IPS-15b (cell line): ENCODE data around the gene CCNL1.
A peak's percentile ranks its signal among the peaks of the same experiment; 100 is the strongest.

Experiments used
- H3K27me3 ChIP-seq: one replicate; pipeline ENCODE4 v1.6.1; 2013; ENCODE audit warnings: low read length; ENCODE audit not compliant: control insufficient read depth, insufficient read depth
- H3K36me3 ChIP-seq: one replicate; pipeline ENCODE4 v1.6.1; 2013; ENCODE audit warnings: low read length; ENCODE audit not compliant: control insufficient read depth, insufficient read depth
- H3K4me1 ChIP-seq: one replicate; pipeline ENCODE4 v1.6.1; 2013; ENCODE audit warnings: mild to moderate bottlenecking, low read length; ENCODE audit not compliant: control insufficient read depth, insufficient read depth
- H3K4me3 ChIP-seq: one replicate; pipeline ENCODE4 v1.5.1; 2013; ENCODE audit warnings: low read depth, low read length
- H3K9ac ChIP-seq: one replicate; pipeline ENCODE4 v1.6.1; 2013; ENCODE audit warnings: low read depth, mild to moderate bottlenecking, low read length
- H3K9me3 ChIP-seq: one replicate; pipeline ENCODE4 v1.6.1; 2013; ENCODE audit warnings: mild to moderate bottlenecking, low read length; ENCODE audit not compliant: control insufficient read depth, insufficient read depth

CCNL1 gene

DNA sequence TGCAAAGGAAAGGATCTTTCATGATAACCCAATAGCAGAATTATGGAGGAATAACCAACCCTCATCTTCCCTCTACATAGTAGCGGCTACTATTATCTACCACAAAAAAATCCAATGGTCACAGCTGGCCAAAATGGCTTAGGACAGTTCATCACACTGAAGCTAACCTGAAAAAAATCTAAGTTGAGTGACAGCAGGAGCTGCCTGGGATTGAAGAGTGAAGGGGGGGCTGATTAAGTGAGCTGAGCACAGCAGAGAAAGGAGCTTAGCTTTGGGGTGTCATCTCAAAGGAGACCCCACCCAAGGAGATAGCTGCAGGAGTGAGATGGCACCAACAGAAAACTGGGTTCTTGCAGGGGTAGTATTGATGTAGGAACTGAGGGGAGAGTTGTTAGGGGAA, 33.6 kb downstream of the CCNL1 start:
- H3K9ac ChIP-seq = no peak overlapping the region
- peaks cover 6% of the 10 kb centered on the region for H3K27me3 ChIP-seq
- H3K4me3 ChIP-seq = no peak overlapping the region
- H3K9me3 ChIP-seq = no peaks in the 10 kb centered on the region
- H3K4me1 ChIP-seq = peaks cover 13% of the 10 kb centered on the region
- H3K36me3 ChIP-seq = no peaks in the 10 kb centered on the region

DNA sequence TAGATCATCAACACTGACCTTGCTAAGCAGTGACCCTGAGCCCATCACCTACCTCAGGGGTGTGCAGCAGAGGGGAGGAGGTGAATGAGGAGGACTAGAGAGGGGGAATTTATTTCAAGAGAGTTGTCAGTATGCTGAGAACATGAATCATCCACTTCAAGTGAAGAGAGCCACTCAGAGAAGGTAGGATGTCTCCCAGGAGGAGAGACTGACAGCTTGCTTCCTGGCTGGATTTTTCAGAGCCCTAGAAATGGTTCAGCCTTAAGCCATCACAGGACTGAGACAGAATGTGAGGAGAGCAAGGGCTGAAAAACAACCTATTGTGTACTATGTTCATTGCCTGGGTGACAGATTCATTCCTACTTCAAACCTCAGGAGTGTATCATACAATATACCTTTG, 34.8 kb downstream of the CCNL1 start:
- Histone ChIP-seq H3K27me3 (peaks cover 6% of the 10 kb centered on the region), H3K36me3 (no peaks in the 10 kb centered on the region), H3K4me1 (peaks cover 10% of the 10 kb centered on the region), H3K9me3 (no peaks in the 10 kb centered on the region), H3K9ac (no peak overlapping the region), H3K4me3 (no peak overlapping the region)

DNA sequence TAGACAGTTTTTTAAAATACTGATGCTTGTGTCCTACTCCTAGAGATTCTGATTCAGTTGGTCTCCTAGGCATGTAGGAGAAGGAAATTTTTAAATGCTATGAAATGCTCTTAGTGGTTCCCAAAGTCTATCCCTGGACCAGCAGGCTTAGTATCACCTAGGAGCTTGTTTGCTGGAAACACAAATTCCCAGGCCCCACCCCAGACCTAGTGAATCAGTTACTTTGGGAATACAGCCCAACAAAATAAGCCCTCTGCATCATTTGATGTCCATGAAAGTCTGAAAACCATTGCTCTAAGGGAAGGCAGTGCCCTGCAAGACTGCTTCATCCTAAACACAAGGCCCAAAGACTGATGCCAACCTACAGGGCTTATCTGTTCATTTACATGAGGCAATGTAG, 36.3 kb downstream of the CCNL1 start:
- H3K4me3 ChIP-seq = no peak overlapping the region
- no peaks in the 10 kb centered on the region for H3K4me1 ChIP-seq
- H3K9me3 ChIP-seq = no peaks in the 10 kb centered on the region
- H3K27me3 ChIP-seq = peaks cover under 1% of the 10 kb centered on the region
- no peaks in the 10 kb centered on the region for H3K36me3 ChIP-seq
- peak overlapping the region; percentile 47 for H3K9ac ChIP-seq

DNA sequence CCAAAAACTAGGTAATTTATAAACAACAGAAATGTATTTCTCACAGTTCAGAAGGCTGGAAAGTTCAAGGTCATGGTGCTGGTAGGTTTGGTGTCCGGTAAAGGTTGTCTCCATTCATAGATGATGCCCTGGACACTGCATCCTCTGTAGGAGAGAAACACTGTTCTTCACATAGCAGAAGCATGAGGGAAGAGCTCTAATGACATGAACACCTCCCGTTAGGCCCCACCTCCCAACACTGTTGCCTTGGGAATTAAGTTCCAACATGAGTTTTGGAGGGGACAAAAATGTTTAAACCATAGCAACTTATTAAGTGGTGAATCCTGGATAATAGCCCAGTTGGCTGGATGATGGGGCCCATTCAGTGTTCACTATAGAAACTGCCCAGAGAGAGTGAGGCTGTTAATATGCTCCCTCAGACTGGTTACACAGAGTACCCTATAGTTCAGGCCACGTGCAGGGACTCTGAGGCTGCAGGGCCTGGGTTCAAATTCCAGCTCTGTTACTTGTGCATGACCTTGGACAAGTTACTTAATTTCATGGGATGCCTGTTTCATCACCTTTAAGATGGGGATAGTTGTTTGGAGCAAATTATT, 37.0 kb downstream of the CCNL1 start:
- Histone ChIP-seq H3K9ac (no peak overlapping the region), H3K36me3 (no peaks in the 10 kb centered on the region), H3K27me3 (no peaks in the 10 kb centered on the region), H3K4me3 (no peak overlapping the region), H3K4me1 (no peaks in the 10 kb centered on the region), H3K9me3 (no peaks in the 10 kb centered on the region)

DNA sequence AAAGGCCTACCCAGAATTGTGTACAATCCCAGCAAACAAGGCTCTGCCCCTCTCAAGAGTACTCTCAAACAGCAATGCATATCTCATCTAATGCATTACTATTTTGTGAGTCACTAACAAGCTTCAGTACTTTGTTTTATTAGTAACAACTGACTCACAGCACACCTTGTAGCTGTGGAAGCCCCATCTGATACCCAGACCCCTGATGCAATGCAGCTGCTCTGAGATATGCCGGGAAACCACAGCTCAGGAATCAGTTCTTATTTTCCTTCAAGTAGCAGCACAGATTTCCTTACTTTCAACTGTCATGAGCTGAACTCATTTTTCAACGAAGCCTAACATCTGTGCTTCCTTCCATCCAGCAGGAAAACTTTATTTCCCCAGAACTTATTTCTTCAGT, 37.8 kb downstream of the CCNL1 start:
- H3K9me3 ChIP-seq = no peaks in the 10 kb centered on the region
- no peak overlapping the region for H3K4me3 ChIP-seq
- H3K9ac ChIP-seq = no peak overlapping the region
- H3K36me3 ChIP-seq = no peaks in the 10 kb centered on the region
- H3K4me1 ChIP-seq = no peaks in the 10 kb centered on the region
- H3K27me3 ChIP-seq = no peaks in the 10 kb centered on the region

DNA sequence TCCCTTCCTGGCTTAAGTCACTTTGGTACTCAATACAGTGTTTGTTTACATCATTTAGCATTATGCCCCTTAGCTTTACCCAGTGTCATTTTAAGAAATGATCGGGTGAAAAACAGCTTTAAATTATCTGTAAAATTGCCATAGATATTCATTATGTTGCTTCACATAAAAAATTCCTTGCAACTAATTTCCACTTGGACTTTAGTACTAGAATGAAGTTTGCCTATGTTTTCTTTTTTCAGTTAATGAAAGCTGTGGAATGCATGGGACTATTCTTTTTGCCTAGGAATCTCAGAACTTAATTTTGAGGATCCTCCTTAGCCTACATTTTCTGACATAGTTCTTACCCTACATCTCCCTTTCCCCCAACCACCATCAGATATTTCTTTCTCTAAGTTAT, 38.4 kb downstream of the CCNL1 start:
- Histone ChIP-seq H3K9ac (no peak overlapping the region), H3K27me3 (no peaks in the 10 kb centered on the region), H3K9me3 (no peaks in the 10 kb centered on the region), H3K4me3 (no peak overlapping the region), H3K36me3 (no peaks in the 10 kb centered on the region), H3K4me1 (no peaks in the 10 kb centered on the region)

DNA sequence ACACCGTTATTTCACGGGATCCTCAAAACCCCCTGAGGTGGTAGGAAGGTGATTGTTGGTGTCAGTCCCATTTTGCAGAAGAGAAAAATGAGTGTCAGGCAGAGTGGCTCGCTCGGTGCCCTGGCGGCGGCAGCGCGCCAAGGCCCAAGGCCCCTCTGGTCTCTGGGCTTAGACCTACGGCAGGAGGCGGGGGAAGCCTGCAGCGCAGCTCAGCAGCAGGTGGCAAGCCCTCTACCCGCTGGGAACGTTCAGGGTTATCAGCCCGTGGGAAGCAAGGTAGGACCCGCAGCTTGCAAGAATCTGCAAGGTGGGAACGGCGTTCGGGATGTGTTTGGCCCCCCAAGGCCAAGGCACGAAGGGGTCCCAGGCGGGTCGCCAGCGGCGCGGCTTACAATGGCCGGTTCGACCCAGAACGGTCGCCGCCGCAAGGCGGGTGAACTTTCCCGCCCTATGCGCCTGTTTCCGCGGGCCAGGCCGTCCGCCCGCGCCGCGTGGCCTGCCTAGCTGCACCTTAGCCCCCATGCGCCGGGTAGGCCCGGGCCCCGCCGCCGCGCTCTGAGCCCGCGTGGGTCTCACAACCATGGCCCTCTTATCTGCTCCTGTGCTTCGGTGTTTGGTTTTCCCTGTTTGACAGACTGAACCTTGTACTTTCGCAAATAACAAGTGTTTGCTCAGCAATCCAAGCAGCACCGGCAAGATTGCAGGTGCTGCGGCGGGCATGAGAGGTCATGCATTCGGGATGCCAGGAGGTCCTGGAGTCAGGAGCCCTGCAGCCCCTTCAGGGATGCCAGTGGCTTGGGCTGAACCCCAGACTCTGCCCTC, 39.7 kb downstream of the CCNL1 start:
- no peak overlapping the region for H3K4me3 ChIP-seq
- no peak overlapping the region for H3K9ac ChIP-seq

DNA sequence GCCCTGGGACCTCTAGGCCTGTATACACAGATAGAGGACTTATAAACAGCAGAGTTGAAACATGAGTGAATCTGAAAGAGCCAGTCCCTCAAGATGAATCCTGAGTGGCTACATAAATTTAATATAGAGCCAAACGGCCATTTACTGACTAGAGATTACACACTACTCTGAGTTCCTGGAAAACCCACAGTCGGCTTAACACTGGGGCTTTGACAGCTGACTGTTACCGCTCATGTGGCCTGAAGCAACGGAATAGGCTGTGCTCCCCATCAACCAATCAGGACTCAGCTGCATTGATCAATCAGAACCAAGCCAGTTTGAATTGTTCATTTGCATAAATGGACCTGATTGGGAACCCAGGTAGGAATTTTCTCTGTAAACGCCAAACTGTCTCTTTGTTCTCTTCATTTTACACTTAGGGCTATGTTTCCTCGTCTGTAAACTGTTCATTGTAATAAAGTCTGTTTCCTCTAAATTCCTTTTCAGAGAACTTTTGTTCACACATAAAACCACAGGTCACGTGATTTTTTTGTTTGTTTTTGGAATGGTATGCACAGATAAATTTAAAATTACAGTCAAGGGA, 40.5 kb downstream of the CCNL1 start:
- Histone ChIP-seq H3K36me3 (no peaks in the 10 kb centered on the region), H3K4me1 (peaks cover 3% of the 10 kb centered on the region), H3K9me3 (no peaks in the 10 kb centered on the region), H3K9ac (no peak overlapping the region), H3K27me3 (no peaks in the 10 kb centered on the region), H3K4me3 (no peak overlapping the region)

More for the DNA sequence above, 39.7 kb downstream of the CCNL1 start:
- Histone ChIP-seq H3K9me3 (no peaks in the 10 kb centered on the region), H3K27me3 (no peaks in the 10 kb centered on the region), H3K4me1 (peaks cover 2% of the 10 kb centered on the region), H3K36me3 (no peaks in the 10 kb centered on the region)

DNA sequence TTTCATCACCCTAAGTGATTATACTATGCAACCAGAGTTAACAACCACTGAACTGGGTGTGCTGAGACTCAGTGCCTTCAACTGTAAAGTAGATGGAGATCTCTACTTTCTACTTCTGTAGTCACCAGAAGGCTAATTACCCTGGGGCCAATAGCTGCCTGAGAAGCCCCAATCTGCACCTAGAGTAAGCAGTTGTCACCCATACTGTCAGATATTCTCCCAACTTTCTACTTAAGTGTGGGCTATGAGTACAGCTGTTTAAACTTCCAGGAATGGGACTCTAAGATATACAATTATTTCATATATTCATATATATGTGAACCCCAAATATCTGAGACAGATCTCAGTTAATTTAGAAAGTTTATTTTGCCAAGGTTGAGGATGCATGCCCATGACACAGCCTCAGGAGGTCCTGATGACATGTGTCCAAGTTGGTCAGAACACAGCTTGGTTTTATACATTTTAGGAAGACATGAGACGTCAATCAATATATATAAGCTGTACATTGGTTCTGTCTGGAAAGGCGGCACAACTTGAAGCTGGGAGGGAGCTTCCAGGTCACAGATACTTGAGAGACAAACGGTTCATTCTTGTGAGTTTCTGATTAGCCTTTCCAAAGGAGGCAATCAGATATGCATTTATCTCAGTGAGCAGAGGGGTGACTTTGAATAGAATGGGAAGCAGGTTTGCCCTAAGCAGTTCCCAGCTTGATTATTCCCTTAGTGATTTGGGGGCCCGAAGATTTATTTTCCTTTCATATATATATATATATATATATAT, 41.9 kb downstream of the CCNL1 start:
- H3K36me3 ChIP-seq = no peaks in the 10 kb centered on the region
- H3K27me3 ChIP-seq = no peaks in the 10 kb centered on the region
- H3K9me3 ChIP-seq = no peaks in the 10 kb centered on the region
- peaks cover 3% of the 10 kb centered on the region for H3K4me1 ChIP-seq
- H3K4me3 ChIP-seq = no peak overlapping the region
- H3K9ac ChIP-seq = no peak overlapping the region

DNA sequence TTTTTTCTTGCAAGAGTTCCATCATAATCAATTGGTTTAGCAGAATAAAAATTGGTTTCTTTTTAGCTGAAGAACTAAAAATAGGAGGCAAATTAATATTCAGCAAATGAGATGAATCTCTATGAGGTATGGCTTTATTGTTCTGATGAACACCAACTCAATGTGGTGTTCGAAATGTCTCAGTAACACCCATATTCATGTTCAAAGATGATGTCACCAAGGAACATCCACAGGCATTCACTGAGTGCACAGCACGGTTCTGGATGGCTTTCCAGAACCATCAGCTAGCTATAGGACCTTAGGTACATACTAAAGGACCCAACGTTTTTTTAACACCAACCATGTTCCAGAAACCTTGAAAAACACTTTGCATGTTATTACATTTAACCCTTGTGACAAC, 42.7 kb downstream of the CCNL1 start:
- Histone ChIP-seq H3K9me3 (no peaks in the 10 kb centered on the region), H3K9ac (no peak overlapping the region), H3K4me3 (no peak overlapping the region), H3K4me1 (peaks cover 3% of the 10 kb centered on the region), H3K27me3 (no peaks in the 10 kb centered on the region), H3K36me3 (no peaks in the 10 kb centered on the region)

DNA sequence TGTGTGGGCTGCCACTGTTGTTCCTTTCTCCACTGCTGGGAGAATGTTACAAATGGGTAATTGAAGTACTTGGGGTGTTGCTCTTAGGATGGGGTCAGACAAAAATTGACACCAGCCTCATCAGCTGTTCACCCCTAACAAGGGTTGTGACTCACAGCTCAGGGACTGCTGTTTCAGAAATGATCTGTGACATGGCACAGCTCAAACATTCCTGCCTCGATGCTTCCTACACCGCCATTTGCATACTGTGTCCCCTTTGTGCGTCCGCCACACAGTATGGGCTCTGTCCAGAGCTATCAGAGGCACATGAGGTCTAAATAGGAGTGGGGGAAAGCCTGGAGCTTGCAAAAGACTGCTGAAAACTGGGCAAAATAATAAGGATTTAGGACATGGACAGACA, 43.9 kb downstream of the CCNL1 start:
- H3K9me3 ChIP-seq = no peaks in the 10 kb centered on the region
- H3K4me1 ChIP-seq = peaks cover 3% of the 10 kb centered on the region
- no peaks in the 10 kb centered on the region for H3K36me3 ChIP-seq
- H3K4me3 ChIP-seq = no peak overlapping the region
- no peak overlapping the region for H3K9ac ChIP-seq
- no peaks in the 10 kb centered on the region for H3K27me3 ChIP-seq
